Caco-2 (cell line): ENCODE measurements around the gene SERBP1. TPM values are rescaled to one million over a fixed set of nuclear protein-coding genes. Genes with fewer than 3 reads are reported as not detected.

ENCODE experiments used
- BruUV-seq: library from RNA; stranded (reverse); fragments of 400-500 nt; replicated peaks from 2 replicates; lab custom pipeline; 2021; lab: Mats Ljungman, UMichigan
- CTCF ChIA-PET: fragments of 300-600 bp; sonication (Branson Sonifier 250); formaldehyde crosslinking; loops from one replicate; lab custom pipeline; 2022; ENCODE audit warnings: antibody characterized with exemption; lab: Charles Lee
- POLR2A ChIA-PET: fragments of 300-600 bp; sonication (Branson Sonifier 250); formaldehyde crosslinking; loops from one replicate; lab custom pipeline; 2022; ENCODE audit warnings: antibody characterized with exemption; lab: Charles Lee
- DNase-seq, 2 experiments: peaks; one replicate each; pipeline versions ENCODE4 v3.0.0 to v3.0.0-alpha.2; 2020 to 2022
- H3K27me3 ChIP-seq: replicated peaks from 2 replicates; pipeline ENCODE4 v1.6.0; 2011; ENCODE audit warnings: low read length; ENCODE audit not compliant: control insufficient read depth, insufficient read depth
- H3K36me3 ChIP-seq: 2 replicates; pipeline ENCODE4 v1.5.1; 2011; ENCODE audit warnings: low read length; ENCODE audit not compliant: control insufficient read depth, insufficient read depth
- H3K4me1 ChIP-seq: fragments of 250-450 bp; sonication (Bioruptor Pico); 2 replicates; pipeline ENCODE4 v1.5.1; 2020; ENCODE audit warnings: mild to moderate bottlenecking
- H3K4me3 ChIP-seq: 2 replicates; pipeline ENCODE4 v1.5.1; 2011; ENCODE audit warnings: low read depth, mild to moderate bottlenecking, control low read depth, low read length
- H3K9me3 ChIP-seq: fragments of 250-450 bp; sonication (Bioruptor Pico); 2 replicates; pipeline ENCODE4 v1.5.1; 2020; ENCODE audit warnings: mild to moderate bottlenecking, moderate library complexity
- H3K27ac Mint-ChIP-seq: one replicate; pipeline ENCODE4 v1.8.0; 2022; ENCODE audit warnings: mixed read lengths; ENCODE audit not compliant: unreplicated experiment
- H3K27me3 Mint-ChIP-seq: one replicate; pipeline ENCODE4 v1.8.0; 2022; ENCODE audit warnings: mixed read lengths; ENCODE audit not compliant: insufficient read depth, unreplicated experiment
- H3K36me3 Mint-ChIP-seq: one replicate; pipeline ENCODE4 v1.8.0; 2022; ENCODE audit warnings: mild to moderate bottlenecking, mixed read lengths; ENCODE audit not compliant: insufficient read depth, unreplicated experiment
- H3K4me1 Mint-ChIP-seq: one replicate; pipeline ENCODE4 v1.8.0; 2022; ENCODE audit warnings: low read depth, mixed read lengths; ENCODE audit not compliant: unreplicated experiment
- H3K4me3 Mint-ChIP-seq: one replicate; pipeline ENCODE4 v1.8.0; 2022; ENCODE audit warnings: mild to moderate bottlenecking, moderate library complexity, mixed read lengths; ENCODE audit not compliant: unreplicated experiment
- H3K9me3 Mint-ChIP-seq: one replicate; pipeline ENCODE4 v1.8.0; 2022; ENCODE audit warnings: mixed read lengths; ENCODE audit not compliant: unreplicated experiment
- CTCF ChIP-seq, 2 experiments: fragments of 200-600 bp in 1 of 2; IDR thresholded peaks; 1 replicate in 1 of 2; 2 replicates in 1 of 2; pipeline versions ENCODE4 v1.5.1 to v1.8.0; 2011 to 2022; ENCODE audit warnings: antibody characterized with exemption in 1 of 2, control low read depth in 1 of 2, inconsistent platforms in 1 of 2, low read depth in 1 of 2, low read length in 1 of 2, mild to moderate bottlenecking in 1 of 2, moderate library complexity in 1 of 2; ENCODE audit not compliant: insufficient read depth in 1 of 2, severe bottlenecking in 1 of 2, unreplicated experiment in 1 of 2
- intact Hi-C: fragments of 100-400 bp; cut with micrococcal nuclease; formaldehyde crosslinking; loops from one replicate; pipeline ENCODE4 v1.10.0; 2022; ENCODE audit not compliant: unreplicated experiment
- total RNA-seq: library from RNA; stranded (reverse); gene quantifications from 2 replicates; pipeline ENCODE4 v1.2.3, GENCODE V29; 2022

Gene SERBP1
- total RNA-seq, 1 experiment from 2014 or later, result 182 TPM

- Mint-ChIP-seq H3K4me3 (no peak overlapping the region), H3K4me1 (no peaks in the 10 kb centered on the region), H3K27ac (no peak overlapping the region), H3K27me3 (no peaks in the 10 kb centered on the region), H3K9me3 (no peaks in the 10 kb centered on the region), H3K36me3 (no peaks in the 10 kb centered on the region)
- intact Hi-C loops, result no loop called here
- Histone ChIP-seq H3K36me3 (no peaks in the 10 kb centered on the region), H3K9me3 (no peaks in the 10 kb centered on the region), H3K4me1 (no peaks in the 10 kb centered on the region), H3K4me3 (no peak overlapping the region), H3K27me3 (no peaks in the 10 kb centered on the region)
- ChIA-PET POLR2A (interaction anchor here (0.6 kb wide), 1 partner anchor 416 kb away, joined by 5 read pairs; no protein-coding TSS in a partner anchor), CTCF (no interaction called here)
- no peak for DNase-seq
- BruUV-seq, result no TSS peak
- TF ChIP-seq CTCF (IDR thresholded peaks at IDR 0.05; ENCODE audit: insufficient read depth in 1 of 2, low read depth in 1 of 2, low read length in 1 of 2, severe bottlenecking in 1 of 2, unreplicated experiment in 1 of 2), result no peak
These were observed 62.7 kb downstream of the SERBP1 start for GRCh38 chr1:67367370-67368045.

GRCh38 chr1:67361641-67362040 is 68.6 kb downstream of the SERBP1 start:
- POLR2A ChIA-PET, result no interaction called here
- H3K9me3 ChIP-seq, result no peaks in the 10 kb centered on the region
- H3K4me3 ChIP-seq, result no peak overlapping the region
- no peak overlapping the region for H3K27ac Mint-ChIP-seq
- H3K9me3 Mint-ChIP-seq, result no peaks in the 10 kb centered on the region
- H3K4me1 ChIP-seq, result no peaks in the 10 kb centered on the region
- H3K4me3 Mint-ChIP-seq, result no peak overlapping the region
- CTCF ChIA-PET, result no interaction called here
- no peaks in the 10 kb centered on the region for H3K27me3 ChIP-seq
- no TSS peak for BruUV-seq
- intact Hi-C loops, result no loop called here
- no peaks in the 10 kb centered on the region for H3K36me3 ChIP-seq
- no peak for DNase-seq
- peaks cover 6% of the 10 kb centered on the region for H3K4me1 Mint-ChIP-seq
- no peaks in the 10 kb centered on the region for H3K27me3 Mint-ChIP-seq
- no peak for TF ChIP-seq CTCF (IDR thresholded peaks at IDR 0.05; ENCODE audit: insufficient read depth in 1 of 2, low read depth in 1 of 2, low read length in 1 of 2, severe bottlenecking in 1 of 2, unreplicated experiment in 1 of 2)
- H3K36me3 Mint-ChIP-seq, result no peaks in the 10 kb centered on the region

GRCh38 chr1:67359592-67359991 is 70.6 kb downstream of the SERBP1 start:
- no peaks in the 10 kb centered on the region for H3K4me1 ChIP-seq
- H3K4me1 Mint-ChIP-seq, result peaks cover 6% of the 10 kb centered on the region
- CTCF ChIA-PET, result no interaction called here
- BruUV-seq, result no TSS peak
- H3K36me3 Mint-ChIP-seq, result no peaks in the 10 kb centered on the region
- no peak for TF ChIP-seq CTCF (IDR thresholded peaks at IDR 0.05; ENCODE audit: insufficient read depth in 1 of 2, low read depth in 1 of 2, low read length in 1 of 2, severe bottlenecking in 1 of 2, unreplicated experiment in 1 of 2)
- no peak overlapping the region for H3K27ac Mint-ChIP-seq
- H3K36me3 ChIP-seq, result no peaks in the 10 kb centered on the region
- DNase-seq, result no peak
- intact Hi-C loops, result no loop called here
- no peak overlapping the region for H3K4me3 Mint-ChIP-seq
- POLR2A ChIA-PET, result no interaction called here
- H3K27me3 ChIP-seq, result no peaks in the 10 kb centered on the region
- no peak overlapping the region for H3K4me3 ChIP-seq
- no peaks in the 10 kb centered on the region for H3K9me3 Mint-ChIP-seq
- no peaks in the 10 kb centered on the region for H3K9me3 ChIP-seq
- H3K27me3 Mint-ChIP-seq, result no peaks in the 10 kb centered on the region

Other genes starting within 250 kb of the SERBP1 start
- gene IL12RB2, start 122.5 kb downstream of the SERBP1 start, total RNA-seq, result 0.54 and 0.56 TPM in 2 replicates